Stomach smooth muscle (tissue), 2 donors: Measurements from ENCODE around the gene CDC42BPA.

ENCODE experiments used
- H3K27ac ChIP-seq: one replicate; pipeline ENCODE4 v1.7.0; 2013; ENCODE audit warnings: mild to moderate bottlenecking, low read length, inconsistent platforms
- H3K27me3 ChIP-seq, 2 donors: one replicate each; pipeline ENCODE4 v1.7.0; 2013; ENCODE audit warnings: low read length in 2 of 2; ENCODE audit not compliant: insufficient read depth in 2 of 2, control insufficient read depth in 1 of 2
- H3K36me3 ChIP-seq, 2 donors: one replicate each; pipeline ENCODE4 v1.7.0; 2013; ENCODE audit warnings: low read length in 2 of 2; ENCODE audit not compliant: control insufficient read depth in 2 of 2, insufficient read depth in 2 of 2
- H3K4me1 ChIP-seq: one replicate; pipeline ENCODE4 v1.7.0; 2013; ENCODE audit warnings: low read length; ENCODE audit not compliant: control insufficient read depth, insufficient read depth
- H3K4me3 ChIP-seq, 2 donors: one replicate each; pipeline ENCODE4 v1.7.0; 2013; ENCODE audit warnings: low read length in 2 of 2
- H3K9ac ChIP-seq, 2 donors: one replicate each; pipeline ENCODE4 v1.7.0; 2013; ENCODE audit warnings: low read length in 2 of 2, mild to moderate bottlenecking in 1 of 2
- H3K9me3 ChIP-seq, 2 donors: one replicate each; pipeline ENCODE4 v1.7.0; 2013; ENCODE audit warnings: low read length in 2 of 2; ENCODE audit not compliant: control insufficient read depth in 2 of 2
- donor health status: healthy.
- donor health status: Pancreatic carcinoma.

The CDC42BPA gene

GRCh38 chr1:227065311-227065710 lies 253.0 kb downstream of the CDC42BPA start:
- H3K27ac ChIP-seq = no peak overlapping the region
- no peak overlapping the region for H3K9ac ChIP-seq
- no peaks in the 10 kb centered on the region for H3K9me3 ChIP-seq
- peaks cover 0 to 4% of the 10 kb centered on the region in 2 donors for H3K36me3 ChIP-seq
- no peak overlapping the region for H3K4me3 ChIP-seq
- H3K27me3 ChIP-seq = no peaks in the 10 kb centered on the region
- no peaks in the 10 kb centered on the region for H3K4me1 ChIP-seq

- no peak overlapping the region for H3K9ac ChIP-seq
- no peaks in the 10 kb centered on the region for H3K27me3 ChIP-seq
- H3K9me3 ChIP-seq = no peaks in the 10 kb centered on the region
- H3K4me1 ChIP-seq = no peaks in the 10 kb centered on the region
- H3K4me3 ChIP-seq = no peak overlapping the region
- no peak overlapping the region for H3K27ac ChIP-seq
- H3K36me3 ChIP-seq = no peaks in the 10 kb centered on the region
These were observed 256.0 kb downstream of the CDC42BPA start for GRCh38 chr1:227062306-227062705.

- Histone ChIP-seq H3K36me3 (no peaks in the 10 kb centered on the region), H3K9ac (no peak overlapping the region), H3K27me3 (no peaks in the 10 kb centered on the region), H3K4me1 (no peaks in the 10 kb centered on the region), H3K9me3 (no peaks in the 10 kb centered on the region), H3K4me3 (no peak overlapping the region), H3K27ac (no peak overlapping the region)
These were observed 259.2 kb downstream of the CDC42BPA start for GRCh38 chr1:227059076-227059475.

GRCh38 chr1:227058321-227058751 lies 260.0 kb downstream of the CDC42BPA start:
- Histone ChIP-seq H3K36me3 (no peaks in the 10 kb centered on the region), H3K9ac (no peak overlapping the region), H3K4me3 (no peak overlapping the region), H3K9me3 (no peaks in the 10 kb centered on the region), H3K27ac (no peak overlapping the region), H3K4me1 (no peaks in the 10 kb centered on the region), H3K27me3 (no peaks in the 10 kb centered on the region)

GRCh38 chr1:227049253-227049652 lies 269.0 kb downstream of the CDC42BPA start:
- Histone ChIP-seq H3K4me1 (no peaks in the 10 kb centered on the region), H3K4me3 (no peak overlapping the region), H3K27me3 (no peaks in the 10 kb centered on the region)

GRCh38 chr1:227043755-227044154 lies 274.5 kb downstream of the CDC42BPA start:
- no peaks in the 10 kb centered on the region for H3K4me1 ChIP-seq
- no peaks in the 10 kb centered on the region for H3K9me3 ChIP-seq
- H3K27me3 ChIP-seq = no peaks in the 10 kb centered on the region
- H3K27ac ChIP-seq = no peak overlapping the region
- H3K4me3 ChIP-seq = no peak overlapping the region
- H3K36me3 ChIP-seq = peaks cover 2 to 9% of the 10 kb centered on the region in 2 donors
- no peak overlapping the region for H3K9ac ChIP-seq

More at GRCh38 chr1:227049253-227049652, 269.0 kb downstream of the CDC42BPA start:
- Histone ChIP-seq H3K36me3 (peaks cover 0 to 6% of the 10 kb centered on the region in 2 donors), H3K9me3 (no peaks in the 10 kb centered on the region), H3K9ac (no peak overlapping the region), H3K27ac (no peak overlapping the region)

GRCh38 chr1:227042292-227042691 lies 276.0 kb downstream of the CDC42BPA start:
- Histone ChIP-seq H3K4me3 (no peak overlapping the region), H3K9me3 (no peaks in the 10 kb centered on the region), H3K9ac (no peak overlapping the region), H3K36me3 (peaks cover 6 to 15% of the 10 kb centered on the region in 2 donors), H3K27me3 (no peaks in the 10 kb centered on the region), H3K4me1 (no peaks in the 10 kb centered on the region), H3K27ac (no peak overlapping the region)

GRCh38 chr1:227038401-227038800 lies 279.9 kb downstream of the CDC42BPA start:
- Histone ChIP-seq H3K9ac (no peak overlapping the region), H3K27me3 (no peaks in the 10 kb centered on the region), H3K9me3 (no peaks in the 10 kb centered on the region), H3K4me1 (no peaks in the 10 kb centered on the region), H3K27ac (no peak overlapping the region), H3K36me3 (peaks cover 9 to 12% of the 10 kb centered on the region in 2 donors), H3K4me3 (no peak overlapping the region)

- H3K36me3 ChIP-seq = peaks cover 13 to 14% of the 10 kb centered on the region in 2 donors
- H3K9ac ChIP-seq = no peak overlapping the region
- H3K4me1 ChIP-seq = no peaks in the 10 kb centered on the region
- H3K27me3 ChIP-seq = no peaks in the 10 kb centered on the region
- no peak overlapping the region for H3K4me3 ChIP-seq
- no peaks in the 10 kb centered on the region for H3K9me3 ChIP-seq
- H3K27ac ChIP-seq = no peak overlapping the region
These were observed 281.2 kb downstream of the CDC42BPA start for GRCh38 chr1:227037121-227037520.

GRCh38 chr1:227035316-227035715 lies 283.0 kb downstream of the CDC42BPA start:
- H3K4me1 ChIP-seq = no peaks in the 10 kb centered on the region
- H3K9ac ChIP-seq = no peak overlapping the region
- peaks cover 13 to 14% of the 10 kb centered on the region in 2 donors for H3K36me3 ChIP-seq
- H3K9me3 ChIP-seq = no peaks in the 10 kb centered on the region
- H3K4me3 ChIP-seq = no peak overlapping the region
- no peak overlapping the region for H3K27ac ChIP-seq
- H3K27me3 ChIP-seq = no peaks in the 10 kb centered on the region

- Histone ChIP-seq H3K27ac (no peak overlapping the region), H3K36me3 (peaks cover 13 to 14% of the 10 kb centered on the region in 2 donors), H3K27me3 (no peaks in the 10 kb centered on the region), H3K9ac (no peak overlapping the region), H3K4me3 (no peak overlapping the region), H3K4me1 (no peaks in the 10 kb centered on the region), H3K9me3 (no peaks in the 10 kb centered on the region)
These were observed 284.4 kb downstream of the CDC42BPA start for GRCh38 chr1:227033880-227034279.
